Measurements from ENCODE around the gene LCNL1.

Gene LCNL1

GRCh38 chr9:137013571-137013940 lies 30.8 kb downstream of the LCNL1 start:
- DNase-seq = no peak

GRCh38 chr9:137014166-137014565 lies 31.4 kb downstream of the LCNL1 start:
- DNase-seq = no peak

GRCh38 chr9:137014776-137015539 lies 32.2 kb downstream of the LCNL1 start:
- no peak for DNase-seq

- DNase-seq = no peak
Observed at GRCh38 chr9:137015540-137015930, 32.7 kb downstream of the LCNL1 start.

- no peak for DNase-seq
Observed at GRCh38 chr9:137015976-137016375, 33.2 kb downstream of the LCNL1 start.

GRCh38 chr9:137016436-137016835 lies 33.6 kb downstream of the LCNL1 start:
- no peak for DNase-seq

- DNase-seq = no peak
Observed at GRCh38 chr9:137017071-137017470, 34.3 kb downstream of the LCNL1 start.

GRCh38 chr9:137017791-137018497 lies 35.2 kb downstream of the LCNL1 start:
- no peak for DNase-seq

GRCh38 chr9:137018761-137019559 lies 36.2 kb downstream of the LCNL1 start:
- no peak for DNase-seq

- DNase-seq = no peak
Observed at GRCh38 chr9:137019891-137020683, 37.3 kb downstream of the LCNL1 start.

GRCh38 chr9:137020771-137021567 lies 38.2 kb downstream of the LCNL1 start:
- no peak for DNase-seq

- no peak for DNase-seq
Observed at GRCh38 chr9:137021568-137021978, 38.8 kb downstream of the LCNL1 start.

GRCh38 chr9:137021979-137022661 lies 39.3 kb downstream of the LCNL1 start:
- DNase-seq = peak; percentile 76

- no peak for DNase-seq
Observed at GRCh38 chr9:137022662-137023008, 39.8 kb downstream of the LCNL1 start.

GRCh38 chr9:137023157-137023556 lies 40.4 kb downstream of the LCNL1 start:
- no peak for DNase-seq

GRCh38 chr9:137023583-137023991 lies 40.8 kb downstream of the LCNL1 start:
- no peak for DNase-seq

- DNase-seq = no peak
Observed at GRCh38 chr9:137025517-137025966, 42.7 kb downstream of the LCNL1 start.

GRCh38 chr9:137026384-137026783 lies 43.6 kb downstream of the LCNL1 start:
- DNase-seq = no peak

- no peak for DNase-seq
Observed at GRCh38 chr9:137026828-137027227, 44.0 kb downstream of the LCNL1 start.

- no peak for DNase-seq
Observed at GRCh38 chr9:137027369-137028262, 44.8 kb downstream of the LCNL1 start, which contains the start of gene ABCA2. Gene ABCA2 (minus strand): TSS chr9:137028237. CDS start chr9:137028140, 97 bp downstream.
